Transverse colon (tissue), 4 donors: ENCODE measurements around the gene NPM1.

Experiments used
- CTCF ChIP-seq, 5 experiments: fragments of 200-600 bp in 3 of 5; fragments of 450-650 bp in 2 of 5; sonication (generic) in 3 of 5; IDR thresholded peaks; 1 replicate in 2 of 5; 2 replicates in 3 of 5; pipeline ENCODE4 v1.5.1; 2016 to 2017; ENCODE audit warnings: antibody characterized with exemption in 5 of 5, inconsistent platforms in 3 of 5, mild to moderate bottlenecking in 2 of 5, moderate library complexity in 1 of 5
- POLR2AphosphoS5 ChIP-seq, 3 donors: sonication (generic); formaldehyde crosslinking; IDR thresholded peaks; one replicate each; pipeline ENCODE4 v1.6.1; 2016; ENCODE audit warnings: antibody characterized with exemption in 3 of 3

GRCh38 chr5:171351536-171352073, 36.0 kb upstream of the NPM1 start:
- no peak for TF ChIP-seq CTCF (IDR thresholded peaks at IDR 0.05)
- no peak for TF ChIP-seq POLR2AphosphoS5 (IDR thresholded peaks at IDR 0.05)
